ENCODE measurements around the gene TFF3.

GRCh38 chr21:42320791-42321190, 5.6 kb upstream of the TFF3 start:
- no peak for TF ChIP-seq ZNF274 (IDR thresholded peaks at IDR 0.05; ENCODE audit: low read depth, low read length)
- no peak for TF ChIP-seq YY1 (IDR thresholded peaks at IDR 0.05; ENCODE audit: insufficient read depth, insufficient read length)
- TF ChIP-seq SUZ12 (IDR thresholded peaks at IDR 0.05; ENCODE audit: extremely low read depth, insufficient read depth, insufficient read length): no peak

Measured in NT2/D1 (cell line).